ENCODE measurements around the gene ERBB4. TPM values are rescaled to one million over a fixed set of nuclear protein-coding genes. Genes with fewer than 3 reads are reported as not detected.

The ERBB4 gene
- total and polyA plus RNA-seq, 10 of the 15 experiments (the other 5 are each of a cell fraction or from before 2014, with no cell fraction given), result under 0.01 to 0.23 (median 0.01) TPM; not detected in 4

- TF ChIP-seq CUX1 (IDR thresholded peaks at IDR 0.05; ENCODE audit: insufficient replicate concordance, low read depth, low read length) (no peak), ETV6 (conservative IDR thresholded peaks at IDR 0.05 in 1 of 2, IDR thresholded peaks at IDR 0.05 in 1 of 2; ENCODE audit: borderline replicate concordance in 1 of 2, low read depth in 1 of 2) (no peak), ZBTB4 (CRISPR knock-in tag; IDR thresholded peaks at IDR 0.05) (no peak), SMC3 (IDR thresholded peaks at IDR 0.05; ENCODE audit: borderline replicate concordance, low read length) (no peak), MYC (IDR thresholded peaks at IDR 0.05; ENCODE audit: insufficient read depth, insufficient read length, insufficient replicate concordance, low read length, severe bottlenecking) (no peak)
Measured at GRCh38 chr2:211845338-211846035, 693.1 kb downstream of the ERBB4 start (continued).
